ENCODE data around the gene RALY.

RALY gene

GRCh38 chr20:34075647-34076046 is 81.9 kb downstream of the RALY start:
- DNase-seq (ENCODE audit: low read depth in 1 of 2, low spot score in 1 of 2) = no peak

GRCh38 chr20:34076952-34077351 is 83.2 kb downstream of the RALY start:
- no peak for DNase-seq (ENCODE audit: low read depth in 1 of 2, low spot score in 1 of 2)

- no peak for DNase-seq (ENCODE audit: low read depth in 1 of 2, low spot score in 1 of 2)
These were observed 84.8 kb downstream of the RALY start for GRCh38 chr20:34078540-34078939.

GRCh38 chr20:34079818-34080217 is 86.1 kb downstream of the RALY start:
- DNase-seq (ENCODE audit: low read depth in 1 of 2, low spot score in 1 of 2) = no peak

DNA sequence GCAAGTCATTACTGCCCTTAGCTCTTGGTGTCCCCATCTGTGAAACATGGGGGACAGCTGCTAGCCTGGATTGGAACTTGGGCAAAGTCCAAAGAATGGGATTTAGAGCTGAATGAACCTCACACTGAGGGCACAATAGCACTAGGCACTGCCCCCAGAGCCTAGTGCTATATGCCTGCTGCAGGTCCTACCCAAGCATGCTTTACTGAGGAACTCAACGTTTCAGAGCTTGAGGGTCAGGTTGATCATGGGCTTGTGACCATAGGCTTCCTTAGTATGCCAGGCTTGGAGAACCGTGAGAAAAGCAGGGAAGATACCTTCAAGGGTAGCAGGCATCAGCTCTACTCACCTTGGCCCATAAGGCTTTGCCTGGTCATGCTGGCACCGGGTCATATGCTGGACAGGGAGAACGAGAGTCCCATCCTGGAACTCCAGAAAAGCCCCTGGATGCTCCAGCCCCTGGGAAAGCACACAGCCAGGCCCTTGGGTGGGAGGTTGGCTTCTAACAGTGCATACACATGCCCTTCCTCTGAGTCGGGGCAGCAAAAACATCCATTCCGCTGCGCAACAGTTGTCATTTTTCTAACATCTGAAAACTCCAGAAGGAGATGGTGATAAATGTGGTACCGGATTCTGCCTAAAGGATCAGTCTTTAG is 88.6 kb downstream of the RALY start:
- DNase-seq (ENCODE audit: low read depth in 1 of 2, low spot score in 1 of 2) = no peak

GRCh38 chr20:34083137-34083536 is 89.4 kb downstream of the RALY start:
- no peak for DNase-seq (ENCODE audit: low read depth in 1 of 2, low spot score in 1 of 2)

- DNase-seq (ENCODE audit: low read depth in 1 of 2, low spot score in 1 of 2) = no peak
These were observed 90.1 kb downstream of the RALY start for GRCh38 chr20:34083781-34084180.

GRCh38 chr20:34084227-34084923 is 90.7 kb downstream of the RALY start:
- DNase-seq (ENCODE audit: low read depth in 1 of 2, low spot score in 1 of 2) = no peak

GRCh38 chr20:34085544-34086040 is 91.9 kb downstream of the RALY start:
- DNase-seq (ENCODE audit: low read depth in 1 of 2, low spot score in 1 of 2) = no peak

DNA sequence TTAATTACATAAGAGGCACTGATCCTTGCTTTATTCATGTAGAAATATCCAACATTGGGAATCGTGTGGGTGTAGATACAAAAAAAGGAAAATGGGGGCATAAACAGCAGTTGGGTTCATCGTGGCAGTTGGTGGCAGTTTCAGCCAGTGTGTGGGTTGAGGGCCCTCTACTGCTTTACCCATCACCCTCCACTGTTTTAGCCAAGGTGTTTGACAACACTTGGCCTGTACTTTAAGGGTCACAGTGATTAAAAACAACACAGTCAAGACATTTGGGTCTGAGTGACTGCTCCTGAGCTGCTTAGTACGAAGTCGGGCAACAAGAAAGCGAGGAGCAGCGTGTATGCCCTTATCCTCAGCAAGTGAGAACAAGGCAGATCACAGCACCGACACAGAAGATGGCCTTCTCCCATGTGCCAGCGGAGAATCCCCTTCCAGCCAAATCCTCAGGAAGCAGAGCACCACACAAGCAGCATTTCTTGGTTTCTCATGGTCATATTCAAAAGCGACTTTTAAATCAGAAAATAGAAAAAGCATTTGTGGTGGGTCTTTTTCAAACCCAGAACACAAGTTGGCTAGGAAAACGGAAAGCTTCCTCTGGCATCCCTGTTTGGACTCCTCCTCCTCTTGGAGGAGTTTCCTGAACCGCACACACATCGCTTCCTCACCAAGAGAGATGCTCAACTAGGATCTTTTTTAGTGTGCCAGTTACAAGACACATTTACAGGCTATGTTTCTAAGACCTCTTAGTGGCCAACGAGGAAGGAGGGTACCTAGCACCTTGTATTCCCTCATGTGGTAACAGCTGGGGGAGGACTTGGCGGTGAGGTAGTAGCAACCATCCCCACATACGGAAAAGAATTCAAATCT is 94.8 kb downstream of the RALY start:
- DNase-seq (ENCODE audit: low read depth in 1 of 2, low spot score in 1 of 2) = no peak

DNA sequence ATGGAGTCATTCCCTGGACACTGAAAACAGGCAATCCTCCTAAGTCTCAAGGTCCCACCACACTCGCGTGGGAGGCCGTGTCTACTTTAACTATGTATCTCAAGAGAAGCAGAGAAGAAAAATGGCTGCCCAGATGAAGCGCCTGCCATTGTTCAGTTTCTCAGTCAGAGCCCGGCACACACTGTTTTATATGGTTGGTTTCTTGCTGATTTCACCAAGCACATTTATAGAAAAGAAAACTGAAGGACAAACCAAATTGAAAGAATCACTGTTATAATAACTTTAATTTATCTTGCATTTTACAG is 95.4 kb downstream of the RALY start:
- no peak for DNase-seq (ENCODE audit: low read depth in 1 of 2, low spot score in 1 of 2)

GRCh38 chr20:34089655-34090345 is 96.1 kb downstream of the RALY start:
- no peak for DNase-seq (ENCODE audit: low read depth in 1 of 2, low spot score in 1 of 2)

DNA sequence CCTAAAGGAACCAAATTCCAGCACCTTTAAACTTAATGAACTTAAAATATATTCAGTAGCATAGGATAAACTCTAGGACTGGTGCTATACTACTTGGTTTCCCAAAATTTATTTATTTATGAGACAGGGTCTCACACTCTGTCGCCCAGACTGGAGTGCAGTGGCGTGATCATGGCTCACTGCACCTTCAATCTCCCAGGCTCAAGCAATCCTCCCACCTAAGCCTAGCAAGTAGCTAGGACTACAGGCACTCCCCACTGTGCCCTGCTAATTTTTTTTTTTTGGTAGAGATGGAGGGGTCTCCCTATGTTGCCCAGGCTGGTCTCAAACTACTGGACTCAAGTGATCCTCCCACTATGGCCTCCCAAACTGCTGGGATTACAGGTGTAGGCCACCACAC is 96.9 kb downstream of the RALY start:
- DNase-seq (ENCODE audit: low read depth in 1 of 2, low spot score in 1 of 2) = no peak

- no peak for DNase-seq (ENCODE audit: low read depth in 1 of 2, low spot score in 1 of 2)
These were observed 98.0 kb downstream of the RALY start for GRCh38 chr20:34091637-34092200.

- DNase-seq (ENCODE audit: low read depth in 1 of 2, low spot score in 1 of 2) = no peak
These were observed 100.2 kb downstream of the RALY start for GRCh38 chr20:34093895-34094294.

DNA sequence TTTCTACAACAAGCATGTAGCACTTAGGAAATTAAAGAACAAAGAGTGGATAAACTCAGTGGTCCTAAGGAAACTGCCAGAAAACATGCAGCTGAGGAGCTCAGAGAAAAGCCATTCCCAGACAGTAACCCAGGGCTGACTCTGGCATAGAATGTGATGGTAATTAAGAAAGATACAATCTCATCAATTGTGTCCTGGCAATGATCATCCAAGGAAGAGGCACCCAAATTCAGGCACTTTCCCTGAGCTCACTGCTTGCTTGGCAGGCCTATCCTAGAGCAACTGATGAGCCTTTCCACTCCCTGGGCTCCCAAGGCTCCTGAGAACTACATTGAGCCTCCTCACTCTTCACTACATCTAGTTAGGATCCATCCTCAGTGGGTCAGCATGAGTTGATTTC is 102.1 kb downstream of the RALY start:
- no peak for DNase-seq (ENCODE audit: low read depth in 1 of 2, low spot score in 1 of 2)

DNA sequence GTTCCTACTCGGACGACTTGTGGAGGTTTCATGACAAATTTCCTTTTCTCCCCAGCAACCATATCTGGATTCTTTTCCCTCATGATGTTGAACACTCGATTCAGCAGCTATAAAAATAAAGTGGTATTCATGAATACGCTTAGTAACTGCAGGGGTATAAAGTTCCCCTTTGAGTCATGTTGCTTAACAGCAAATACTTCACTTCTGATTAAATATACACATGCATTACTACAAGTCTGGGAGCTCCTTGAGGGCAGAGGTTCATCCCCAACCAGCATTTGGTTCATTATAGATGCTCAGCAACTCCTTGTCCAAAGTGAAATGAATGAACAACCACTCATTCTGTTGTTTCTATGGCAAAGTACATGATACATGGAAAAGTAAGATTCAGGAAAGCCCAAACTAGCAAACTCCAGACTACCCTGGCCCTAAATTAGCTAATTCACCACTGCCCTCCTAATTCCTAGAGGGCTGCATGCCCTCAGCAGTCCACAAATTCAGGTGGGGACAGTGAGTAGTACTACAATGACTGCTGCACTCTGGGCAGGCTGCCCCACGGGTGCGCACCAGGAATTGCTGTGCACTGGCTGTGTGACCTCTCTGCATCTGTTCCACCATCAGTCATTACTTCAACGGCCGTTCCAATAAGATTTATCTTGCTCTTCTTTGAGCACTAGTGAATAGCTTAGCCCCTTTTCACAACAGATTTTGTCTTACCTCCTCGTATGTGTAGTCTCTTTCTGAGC is 103.2 kb downstream of the RALY start:
- no peak for DNase-seq (ENCODE audit: low read depth in 1 of 2, low spot score in 1 of 2)

DNA sequence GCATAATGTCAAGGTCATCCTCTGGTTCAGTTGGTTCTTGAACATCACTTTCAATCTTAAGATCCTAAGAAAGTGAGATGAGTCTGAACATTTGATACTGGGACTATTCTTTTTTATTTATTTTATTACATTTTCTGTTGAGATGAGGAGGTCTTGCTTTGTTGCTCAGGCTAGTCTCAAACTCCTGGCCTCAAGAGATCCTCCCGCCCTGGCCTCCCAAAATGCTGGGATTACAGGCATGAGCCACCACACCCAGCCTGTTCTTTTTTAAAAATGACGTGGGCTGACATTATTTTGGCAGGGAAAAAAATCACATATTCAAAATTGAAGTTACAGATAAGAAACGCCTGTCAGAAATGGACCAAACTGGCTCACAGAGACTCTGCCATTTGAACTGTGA is 104.9 kb downstream of the RALY start:
- DNase-seq (ENCODE audit: low read depth in 1 of 2, low spot score in 1 of 2) = no peak

- DNase-seq (ENCODE audit: low read depth in 1 of 2, low spot score in 1 of 2) = no peak
These were observed 106.0 kb downstream of the RALY start for GRCh38 chr20:34099675-34100074.

- no peak for DNase-seq (ENCODE audit: low read depth in 1 of 2, low spot score in 1 of 2)
These were observed 106.9 kb downstream of the RALY start for GRCh38 chr20:34100576-34100975.

All from activated T-helper 1 cell treated with anti-CD3 and anti-CD28 coated beads, Interleukin-2, amount 50 U/mL, for 16 hours (primary cell).